HepG2 (cell line): ENCODE data around the gene ASAP2. TPM values are rescaled to one million over a fixed set of nuclear protein-coding genes. Genes with fewer than 3 reads are reported as not detected.

Experiments
- BRCA1 ChIP-seq: sonication (generic); formaldehyde crosslinking; IDR thresholded peaks from 2 replicates; pipeline ENCODE4 v1.4.0; 2020; ENCODE audit warnings: missing genetic modification reagents
- CREB1 ChIP-seq, 2 experiments: fragments of 450-650 bp in 1 of 2; IDR thresholded peaks; 2 replicates each; pipeline ENCODE4 v1.6.1; 2016 to 2017; ENCODE audit warnings: control low read depth in 1 of 2, mild to moderate bottlenecking in 1 of 2, missing compliant biosample characterization in 1 of 2, missing genetic modification characterization in 1 of 2
- ELF3 ChIP-seq: IDR thresholded peaks from 2 replicates; pipeline ENCODE4 v1.6.1; 2016; ENCODE audit warnings: missing genetic modification reagents, missing compliant biosample characterization
- MED1 ChIP-seq: sonication (generic); formaldehyde crosslinking; IDR thresholded peaks from 2 replicates; pipeline ENCODE4 v1.4.0; 2020; ENCODE audit warnings: missing genetic modification reagents
- MZF1 ChIP-seq: sonication (generic); formaldehyde crosslinking; IDR thresholded peaks from 2 replicates; pipeline ENCODE4 v1.8.1; 2023; ENCODE audit warnings: mild to moderate bottlenecking, missing genetic modification reagents, borderline replicate concordance
- NFE2L1 ChIP-seq: sonication (generic); formaldehyde crosslinking; IDR thresholded peaks from 2 replicates; pipeline ENCODE4 v1.4.0; 2020; ENCODE audit warnings: missing genetic modification reagents, mild to moderate bottlenecking, borderline replicate concordance
- NONO ChIP-seq, 2 experiments: fragments of 450-650 bp in 1 of 2; sonication (generic) in 1 of 2; formaldehyde crosslinking in 1 of 2; IDR thresholded peaks in 1 of 2; conservative IDR thresholded peaks in 1 of 2; 2 replicates each; pipeline versions ENCODE4 v1.6.1 to v1.8.0; 2017 to 2022; ENCODE audit warnings: mild to moderate bottlenecking in 1 of 2, missing genetic modification reagents in 1 of 2, moderate library complexity in 1 of 2
- NRL ChIP-seq: sonication (generic); formaldehyde crosslinking; IDR thresholded peaks from 2 replicates; pipeline ENCODE4 v1.5.0; 2020; ENCODE audit warnings: missing genetic modification reagents, mild to moderate bottlenecking, moderate library complexity, borderline replicate concordance
- PRMT3 ChIP-seq: sonication (generic); formaldehyde crosslinking; IDR thresholded peaks from 2 replicates; pipeline ENCODE4 v1.8.1; 2022; ENCODE audit warnings: low read depth, mild to moderate bottlenecking, moderate library complexity, missing genetic modification reagents, borderline replicate concordance
- RXRA ChIP-seq: sonication (generic); formaldehyde crosslinking; IDR thresholded peaks from 2 replicates; pipeline ENCODE4 v1.5.1; 2020; ENCODE audit warnings: missing genetic modification reagents
- SP140L ChIP-seq: sonication (generic); formaldehyde crosslinking; IDR thresholded peaks from 2 replicates; pipeline ENCODE4 v1.4.0; 2020; ENCODE audit warnings: missing genetic modification reagents, borderline replicate concordance
- STAG1 ChIP-seq: sonication (generic); formaldehyde crosslinking; IDR thresholded peaks from 2 replicates; pipeline ENCODE4 v1.4.0; 2020; ENCODE audit warnings: missing genetic modification reagents
- TOPORS ChIP-seq: sonication (generic); formaldehyde crosslinking; IDR thresholded peaks from 2 replicates; pipeline ENCODE4 v1.8.0; 2023; ENCODE audit warnings: mild to moderate bottlenecking, missing genetic modification reagents
- ZKSCAN1 ChIP-seq: fragments of 150-350 bp; IDR thresholded peaks from 2 replicates; pipeline ENCODE4 v1.6.1; 2014; ENCODE audit warnings: low read length
- ZNF337 ChIP-seq: sonication (generic); formaldehyde crosslinking; IDR thresholded peaks from 2 replicates; pipeline ENCODE4 v1.5.1; 2020; ENCODE audit warnings: missing genetic modification reagents, low read depth, mild to moderate bottlenecking, borderline replicate concordance
- ZNF33A ChIP-seq: sonication (generic); formaldehyde crosslinking; IDR thresholded peaks from 2 replicates; pipeline ENCODE4 v1.5.1; 2020; ENCODE audit warnings: missing genetic modification reagents, mild to moderate bottlenecking, moderate library complexity, borderline replicate concordance
- ZNF557 ChIP-seq: sonication (generic); formaldehyde crosslinking; IDR thresholded peaks from 2 replicates; pipeline ENCODE4 v1.4.0; 2020; ENCODE audit warnings: missing genetic modification reagents
- polyA plus RNA-seq, 8 experiments: library from polyadenylated mRNA; depleted of rRNA in 3 of 8; stranded (reverse) in 7 of 8; unstranded in 1 of 8; fragments of >200 nt; fragmentation: Illumina TruSeq in 4 of 8; extraction: Trizol in 4 of 8; gene quantifications; 2 replicates each; pipeline versions ENCODE4 v1.2.1 to v1.2.3, GENCODE V29; 2011 to 2016; ENCODE audit warnings: low read depth in 4 of 8, missing spikeins in 1 of 8, mixed read lengths in 1 of 8; ENCODE audit not compliant: insufficient read depth in 1 of 8
- total RNA-seq, 5 experiments: library from RNA; depleted of rRNA; stranded (reverse); fragments of >200 nt; fragmentation: Illumina TruSeq; extraction: Trizol; gene quantifications; 2 replicates each; pipeline ENCODE4 v1.2.3, GENCODE V29; 2016; ENCODE audit warnings: low read depth in 1 of 5
- TF ChIP-seq, protein P1 (sequence below): sonication (generic); formaldehyde crosslinking; IDR thresholded peaks from 2 replicates; pipeline ENCODE4 v1.5.1; 2020; ENCODE audit warnings: missing genetic modification reagents, mild to moderate bottlenecking, borderline replicate concordance
- TF ChIP-seq, protein P2 (sequence below): sonication (generic); formaldehyde crosslinking; IDR thresholded peaks from 2 replicates; pipeline ENCODE4 v1.8.1; 2022; ENCODE audit warnings: mild to moderate bottlenecking, missing genetic modification reagents
- TF ChIP-seq, protein P3 (sequence below): sonication (generic); formaldehyde crosslinking; IDR thresholded peaks from 2 replicates; pipeline ENCODE4 v1.4.0; 2020; ENCODE audit warnings: missing genetic modification reagents, borderline replicate concordance
- TF ChIP-seq, protein P4 (sequence below): sonication (generic); formaldehyde crosslinking; IDR thresholded peaks from 2 replicates; pipeline ENCODE4 v1.4.0; 2020; ENCODE audit warnings: missing genetic modification reagents

Gene ASAP2
- total and polyA plus RNA-seq, 2 of the 13 experiments (the other 11 are each of a cell fraction or from before 2014, with no cell fraction given), result 7.3 to 22.3 TPM

DNA sequence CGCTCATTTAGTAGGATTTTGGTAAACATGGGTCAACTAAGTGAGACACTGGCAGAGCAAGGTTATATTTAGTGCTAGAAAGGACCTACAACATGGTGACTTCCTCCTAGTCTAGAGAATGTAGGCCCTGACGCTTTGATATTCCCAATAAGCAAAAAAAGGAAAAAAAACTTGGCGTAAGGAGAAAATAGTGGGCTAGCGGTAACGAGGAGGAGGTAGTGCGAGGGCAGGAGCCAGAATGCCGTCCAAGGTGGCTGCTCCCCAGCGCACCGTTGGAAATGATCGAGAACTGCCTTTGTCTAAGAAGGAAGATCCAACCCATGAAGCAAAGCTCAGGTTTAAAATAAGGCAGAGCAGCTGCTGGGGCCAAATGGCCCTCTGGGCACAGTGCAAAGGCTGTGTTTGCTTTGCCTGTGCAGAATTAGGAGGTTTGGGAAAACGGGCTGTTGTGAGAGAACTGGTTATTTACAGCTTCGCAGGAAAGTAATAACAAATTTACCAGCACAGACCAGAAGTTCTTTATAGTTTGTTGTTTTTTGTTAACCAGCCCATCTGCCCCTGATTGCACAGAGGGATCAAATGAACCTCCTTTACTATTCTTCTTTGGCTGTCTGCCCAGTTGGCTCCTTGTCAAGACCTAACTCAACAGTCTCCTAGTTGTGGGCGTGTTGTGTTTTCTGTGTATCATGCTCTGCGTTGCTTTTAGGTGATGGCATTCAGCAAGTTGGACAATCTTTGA is 130.1 kb downstream of the ASAP2 start (continued):
- TF ChIP-seq, protein P1, sequence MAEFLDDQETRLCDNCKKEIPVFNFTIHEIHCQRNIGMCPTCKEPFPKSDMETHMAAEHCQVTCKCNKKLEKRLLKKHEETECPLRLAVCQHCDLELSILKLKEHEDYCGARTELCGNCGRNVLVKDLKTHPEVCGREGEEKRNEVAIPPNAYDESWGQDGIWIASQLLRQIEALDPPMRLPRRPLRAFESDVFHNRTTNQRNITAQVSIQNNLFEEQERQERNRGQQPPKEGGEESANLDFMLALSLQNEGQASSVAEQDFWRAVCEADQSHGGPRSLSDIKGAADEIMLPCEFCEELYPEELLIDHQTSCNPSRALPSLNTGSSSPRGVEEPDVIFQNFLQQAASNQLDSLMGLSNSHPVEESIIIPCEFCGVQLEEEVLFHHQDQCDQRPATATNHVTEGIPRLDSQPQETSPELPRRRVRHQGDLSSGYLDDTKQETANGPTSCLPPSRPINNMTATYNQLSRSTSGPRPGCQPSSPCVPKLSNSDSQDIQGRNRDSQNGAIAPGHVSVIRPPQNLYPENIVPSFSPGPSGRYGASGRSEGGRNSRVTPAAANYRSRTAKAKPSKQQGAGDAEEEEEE (CRISPR knock-in tag), result no peak
- 0 out of 2 replicates have a peak, but pooled peaks have one; percentile 31 for TF ChIP-seq ZNF557
- TF ChIP-seq CREB1 (IDR thresholded peaks at IDR 0.05), result no peak
- TF ChIP-seq CREB1 (CRISPR knock-in tag; IDR thresholded peaks at IDR 0.05), result peak; percentile 61
- TF ChIP-seq MED1, result peak; percentile 89
- TF ChIP-seq NONO (IDR thresholded peaks at IDR 0.05), result no peak
- TF ChIP-seq NONO (CRISPR knock-in tag; conservative IDR thresholded peaks at IDR 0.05), result peak; percentile 63
- TF ChIP-seq, protein P2, sequence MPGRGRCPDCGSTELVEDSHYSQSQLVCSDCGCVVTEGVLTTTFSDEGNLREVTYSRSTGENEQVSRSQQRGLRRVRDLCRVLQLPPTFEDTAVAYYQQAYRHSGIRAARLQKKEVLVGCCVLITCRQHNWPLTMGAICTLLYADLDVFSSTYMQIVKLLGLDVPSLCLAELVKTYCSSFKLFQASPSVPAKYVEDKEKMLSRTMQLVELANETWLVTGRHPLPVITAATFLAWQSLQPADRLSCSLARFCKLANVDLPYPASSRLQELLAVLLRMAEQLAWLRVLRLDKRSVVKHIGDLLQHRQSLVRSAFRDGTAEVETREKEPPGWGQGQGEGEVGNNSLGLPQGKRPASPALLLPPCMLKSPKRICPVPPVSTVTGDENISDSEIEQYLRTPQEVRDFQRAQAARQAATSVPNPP (CRISPR knock-in tag), result peak; percentile 40; the same call in 1 of the 2 replicates
- TF ChIP-seq ZNF337 (CRISPR knock-in tag), result peak; percentile 64; the same call in 1 of the 2 replicates
- TF ChIP-seq, protein P3, sequence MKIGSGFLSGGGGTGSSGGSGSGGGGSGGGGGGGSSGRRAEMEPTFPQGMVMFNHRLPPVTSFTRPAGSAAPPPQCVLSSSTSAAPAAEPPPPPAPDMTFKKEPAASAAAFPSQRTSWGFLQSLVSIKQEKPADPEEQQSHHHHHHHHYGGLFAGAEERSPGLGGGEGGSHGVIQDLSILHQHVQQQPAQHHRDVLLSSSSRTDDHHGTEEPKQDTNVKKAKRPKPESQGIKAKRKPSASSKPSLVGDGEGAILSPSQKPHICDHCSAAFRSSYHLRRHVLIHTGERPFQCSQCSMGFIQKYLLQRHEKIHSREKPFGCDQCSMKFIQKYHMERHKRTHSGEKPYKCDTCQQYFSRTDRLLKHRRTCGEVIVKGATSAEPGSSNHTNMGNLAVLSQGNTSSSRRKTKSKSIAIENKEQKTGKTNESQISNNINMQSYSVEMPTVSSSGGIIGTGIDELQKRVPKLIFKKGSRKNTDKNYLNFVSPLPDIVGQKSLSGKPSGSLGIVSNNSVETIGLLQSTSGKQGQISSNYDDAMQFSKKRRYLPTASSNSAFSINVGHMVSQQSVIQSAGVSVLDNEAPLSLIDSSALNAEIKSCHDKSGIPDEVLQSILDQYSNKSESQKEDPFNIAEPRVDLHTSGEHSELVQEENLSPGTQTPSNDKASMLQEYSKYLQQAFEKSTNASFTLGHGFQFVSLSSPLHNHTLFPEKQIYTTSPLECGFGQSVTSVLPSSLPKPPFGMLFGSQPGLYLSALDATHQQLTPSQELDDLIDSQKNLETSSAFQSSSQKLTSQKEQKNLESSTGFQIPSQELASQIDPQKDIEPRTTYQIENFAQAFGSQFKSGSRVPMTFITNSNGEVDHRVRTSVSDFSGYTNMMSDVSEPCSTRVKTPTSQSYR (CRISPR knock-in tag), result no peak
- TF ChIP-seq ZNF33A (CRISPR knock-in tag), result peak; percentile 88; the same call in 1 of the 2 replicates
- TF ChIP-seq MZF1 (CRISPR knock-in tag), result no peak
- TF ChIP-seq NRL, result peak; percentile 59; the same call in 1 of the 2 replicates
- TF ChIP-seq BRCA1 (CRISPR knock-in tag), result peak; percentile 93
- TF ChIP-seq, protein P4, sequence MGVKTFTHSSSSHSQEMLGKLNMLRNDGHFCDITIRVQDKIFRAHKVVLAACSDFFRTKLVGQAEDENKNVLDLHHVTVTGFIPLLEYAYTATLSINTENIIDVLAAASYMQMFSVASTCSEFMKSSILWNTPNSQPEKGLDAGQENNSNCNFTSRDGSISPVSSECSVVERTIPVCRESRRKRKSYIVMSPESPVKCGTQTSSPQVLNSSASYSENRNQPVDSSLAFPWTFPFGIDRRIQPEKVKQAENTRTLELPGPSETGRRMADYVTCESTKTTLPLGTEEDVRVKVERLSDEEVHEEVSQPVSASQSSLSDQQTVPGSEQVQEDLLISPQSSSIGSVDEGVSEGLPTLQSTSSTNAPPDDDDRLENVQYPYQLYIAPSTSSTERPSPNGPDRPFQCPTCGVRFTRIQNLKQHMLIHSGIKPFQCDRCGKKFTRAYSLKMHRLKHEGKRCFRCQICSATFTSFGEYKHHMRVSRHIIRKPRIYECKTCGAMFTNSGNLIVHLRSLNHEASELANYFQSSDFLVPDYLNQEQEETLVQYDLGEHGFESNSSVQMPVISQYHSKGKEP (CRISPR knock-in tag), result no peak
- peak; percentile 92; the same call in 1 of the 2 replicates for TF ChIP-seq TOPORS (CRISPR knock-in tag)
- no peak for TF ChIP-seq SP140L
- TF ChIP-seq RXRA (CRISPR knock-in tag), result peak; percentile 70
- TF ChIP-seq ZKSCAN1, result no peak
- peak; percentile 59; the same call in 1 of the 2 replicates for TF ChIP-seq ELF3 (CRISPR knock-in tag)
- no peak; the same call in 1 of the 2 replicates for TF ChIP-seq STAG1 (CRISPR knock-in tag)
- no peak for TF ChIP-seq PRMT3 (CRISPR knock-in tag)
- TF ChIP-seq NFE2L1 (CRISPR knock-in tag), result no peak
